ENCODE data around the gene NALCN. TPM values are rescaled to one million over a fixed set of nuclear protein-coding genes. Genes with fewer than 3 reads are reported as not detected.
A peak's percentile ranks its signal among the peaks of the same experiment; 100 is the strongest.

The NALCN gene
- total and polyA plus RNA-seq, 12 donors: 1.4 to 8.3 (median 3.1) TPM

- TF ChIP-seq CTCF (IDR thresholded peaks at IDR 0.05): no peak
- TF ChIP-seq POLR2A (IDR thresholded peaks at IDR 0.05): no peak
- WGBS, 4 donors: 83 to 94% (median 88%) methylated on average over 2 of the region's 2 CpGs
- intact Hi-C loops (cut with DNase I): loop anchor here in 1 of 2 donors (10.0 kb wide), 1 partner anchor 306 kb away; no protein-coding TSS in a partner anchor
Measured at GRCh38 chr13:101450749-101451130, 34.4 kb upstream of the NALCN start.

GRCh38 chr13:101449790-101450748 lies 33.8 kb upstream of the NALCN start:
- no peaks in the 10 kb centered on the region for H3K36me3 ChIP-seq (replicated peaks in 1 of 2)
- TF ChIP-seq POLR2A (IDR thresholded peaks at IDR 0.05) (no peak), CTCF (IDR thresholded peaks at IDR 0.05) (no peak)
- no peaks in the 10 kb centered on the region for H3K27me3 ChIP-seq
- 30 to 46% (median 31%) methylated on average over 5 of the region's 5 CpGs for WGBS, 4 donors
- H3K4me3 ChIP-seq: no peak overlapping the region
- peak overlapping the region in 3 of 5 donors; percentile 2 to 53 (median 14) for H3K27ac ChIP-seq
- no peak for DNase-seq
- H3K9me3 ChIP-seq (replicated peaks in 1 of 3): no peaks in the 10 kb centered on the region
- peaks cover 6 to 12% of the 10 kb centered on the region in 2 donors for H3K4me1 ChIP-seq (replicated peaks in 1 of 2)
- intact Hi-C loops (cut with DNase I): loop anchor here in 1 of 2 donors (10.0 kb wide), 1 partner anchor 305 kb away; no protein-coding TSS in a partner anchor

More at GRCh38 chr13:101450749-101451130, 34.4 kb upstream of the NALCN start:
- Histone ChIP-seq H3K4me3 (no peak overlapping the region), H3K36me3 (replicated peaks in 1 of 2) (no peaks in the 10 kb centered on the region), H3K9me3 (replicated peaks in 1 of 3) (no peaks in the 10 kb centered on the region), H3K4me1 (replicated peaks in 1 of 2) (peaks cover 6 to 12% of the 10 kb centered on the region in 2 donors), H3K27me3 (no peaks in the 10 kb centered on the region), H3K27ac (peak overlapping the region in 2 of 5 donors; percentile 2 to 53)
- DNase-seq: no peak

- DNase-seq: no peak
- Histone ChIP-seq H3K27ac (no peak overlapping the region), H3K4me1 (replicated peaks in 1 of 2) (peaks cover 6 to 12% of the 10 kb centered on the region in 2 donors), H3K9me3 (replicated peaks in 1 of 3) (no peaks in the 10 kb centered on the region), H3K27me3 (no peaks in the 10 kb centered on the region), H3K4me3 (no peak overlapping the region), H3K36me3 (replicated peaks in 1 of 2) (no peaks in the 10 kb centered on the region)
- intact Hi-C loops (cut with DNase I): no loop called here
- no peak for TF ChIP-seq POLR2A (IDR thresholded peaks at IDR 0.05)
- TF ChIP-seq CTCF (IDR thresholded peaks at IDR 0.05): no peak
- WGBS, 4 donors: 71 to 83% (median 79%) methylated on average over 4 of the region's 4 CpGs
Measured at GRCh38 chr13:101447852-101448251, 31.5 kb upstream of the NALCN start.

- H3K27ac ChIP-seq: no peak overlapping the region
- no peaks in the 10 kb centered on the region for H3K9me3 ChIP-seq (replicated peaks in 1 of 3)
- DNase-seq: no peak
- no peak overlapping the region for H3K4me3 ChIP-seq
- H3K27me3 ChIP-seq: no peaks in the 10 kb centered on the region
- 84 to 92% (median 86%) methylated on average over 3 of the region's 3 CpGs for WGBS, 4 donors
- intact Hi-C loops (cut with DNase I): no loop called here
- H3K4me1 ChIP-seq (replicated peaks in 1 of 2): no peaks in the 10 kb centered on the region
- H3K36me3 ChIP-seq (replicated peaks in 1 of 2): no peaks in the 10 kb centered on the region
- no peak for TF ChIP-seq CTCF (IDR thresholded peaks at IDR 0.05)
- no peak for TF ChIP-seq POLR2A (IDR thresholded peaks at IDR 0.05)
Measured at GRCh38 chr13:101434486-101434885, 18.2 kb upstream of the NALCN start.

Measured in adrenal gland (tissue), 12 donors.